SK-N-MC (cell line): ENCODE measurements around the gene GABBR2.

Source experiments
- EZH2 ChIP-seq: fragments of 200-600 bp; sonication (generic); IDR thresholded peaks from one replicate; pipeline ENCODE4 v1.6.1; 2017; ENCODE audit warnings: antibody characterized with exemption
- POLR2AphosphoS5 ChIP-seq: IDR thresholded peaks from 2 replicates; pipeline ENCODE4 v1.6.1; 2012; ENCODE audit warnings: mild to moderate bottlenecking, low read depth, low read length, borderline replicate concordance

- TF ChIP-seq EZH2, result no peak
- TF ChIP-seq POLR2AphosphoS5, result no peak
Observed at GRCh38 chr9:98607152-98607551, 101.6 kb downstream of the GABBR2 start.
